Measurements from ENCODE around the gene TOP3A.

TOP3A gene

GRCh38 chr17:18278867-18279266, 35.9 kb downstream of the TOP3A start:
- DNase-seq: no peak

GRCh38 chr17:18277076-18277475, 37.7 kb downstream of the TOP3A start:
- DNase-seq: no peak

GRCh38 chr17:18270046-18270931, 44.5 kb downstream of the TOP3A start:
- no peak for DNase-seq

- no peak for DNase-seq
Measured at GRCh38 chr17:18267927-18268711, 46.7 kb downstream of the TOP3A start.

GRCh38 chr17:18267366-18267765, 47.4 kb downstream of the TOP3A start:
- no peak for DNase-seq

GRCh38 chr17:18263885-18264682, 50.7 kb downstream of the TOP3A start:
- no peak for DNase-seq

GRCh38 chr17:18262641-18263040, 52.2 kb downstream of the TOP3A start:
- no peak for DNase-seq

- DNase-seq: no peak
Measured at GRCh38 chr17:18262111-18262510, 52.7 kb downstream of the TOP3A start.

- no peak for DNase-seq
Measured at GRCh38 chr17:18261659-18262058, 53.1 kb downstream of the TOP3A start.

GRCh38 chr17:18261146-18261515, 53.7 kb downstream of the TOP3A start:
- peak; percentile 41 for DNase-seq

GRCh38 chr17:18260332-18261145, 54.3 kb downstream of the TOP3A start, which contains the start of gene MIEF2:
Gene MIEF2, plus strand, starts transcription at chr17:18260662. Its CDS starts 2,059 bp downstream, at chr17:18262721.
- DNase-seq: peak; percentile 95

- DNase-seq: no peak
Measured at GRCh38 chr17:18259621-18260331, 55.0 kb downstream of the TOP3A start.

GRCh38 chr17:18258356-18259038, 56.3 kb downstream of the TOP3A start, which contains the start of gene FLII:
Gene FLII, minus strand, starts transcription at chr17:18258738. Its CDS starts 48 bp downstream, at chr17:18258690.
- DNase-seq: peak; percentile 53

- peak; percentile 51 for DNase-seq
Measured at GRCh38 chr17:18257982-18258355, 56.8 kb downstream of the TOP3A start.

- no peak for DNase-seq
Measured at GRCh38 chr17:18257268-18257981, 57.4 kb downstream of the TOP3A start.

- DNase-seq: no peak
Measured at GRCh38 chr17:18256776-18257175, 58.0 kb downstream of the TOP3A start.

GRCh38 chr17:18256351-18256750, 58.4 kb downstream of the TOP3A start:
- DNase-seq: no peak

GRCh38 chr17:18254888-18255649, 59.7 kb downstream of the TOP3A start:
- no peak for DNase-seq
